ENCODE measurements around the gene OSER1.

DNA sequence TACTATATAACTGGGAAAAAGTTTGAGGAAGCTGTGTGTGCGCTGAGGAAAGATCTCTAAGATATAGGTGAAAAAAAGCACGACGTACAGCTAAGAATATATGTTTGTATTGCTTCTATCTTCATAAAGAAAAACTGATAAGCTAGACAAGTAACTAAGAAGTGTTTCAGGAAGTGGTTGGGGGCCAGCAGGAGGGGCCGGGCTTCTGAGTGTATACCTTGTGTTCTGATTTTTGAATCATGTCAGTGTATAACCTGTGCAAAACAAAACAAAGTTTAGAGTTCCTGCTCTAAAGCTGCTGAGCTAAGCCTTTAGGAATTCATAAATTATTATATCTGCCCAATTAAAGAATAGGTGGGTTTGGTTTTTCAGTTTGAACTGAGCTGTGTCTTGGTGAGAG, 7.9 kb upstream of the OSER1 start:
- no peak for TF ChIP-seq CTCF (IDR thresholded peaks at IDR 0.05)
- TF ChIP-seq POLR2A (IDR thresholded peaks at IDR 0.05) = no peak
